ENCODE results near the gene RBP3.

Gene RBP3

GRCh38 chr10:47323636-47324296 lies 24.4 kb upstream of the RBP3 start:
- Histone ChIP-seq H3K79me2 (ENCODE audit: low read length) (no peaks in the 10 kb centered on the region), H2AFZ (ENCODE audit: low read length) (no peak overlapping the region), H3K9me2 (replicated peaks; ENCODE audit: insufficient read depth, low read length) (no peaks in the 10 kb centered on the region), H3K36me3 (replicated peaks; ENCODE audit: insufficient read depth, low read length) (no peaks in the 10 kb centered on the region), H3K4me2 (ENCODE audit: low read depth, low read length) (no peak overlapping the region), H3K27ac (ENCODE audit: low read length) (no peak overlapping the region), H3K4me1 (ENCODE audit: low read length) (no peaks in the 10 kb centered on the region), H3K9ac (ENCODE audit: low read length) (no peak overlapping the region), H3F3A (ENCODE audit: insufficient read depth, low read length) (no peaks in the 10 kb centered on the region), H3K9me3 (replicated peaks; ENCODE audit: insufficient read depth, low read length) (no peaks in the 10 kb centered on the region), H3K27me3 (replicated peaks; ENCODE audit: insufficient read depth, low read length) (no peaks in the 10 kb centered on the region), H3K4me3 (ENCODE audit: low read length) (no peak overlapping the region), H4K20me1 (ENCODE audit: insufficient read depth, low read length) (no peaks in the 10 kb centered on the region)
- no peak for DNase-seq
- no peak for TF ChIP-seq CTCF (IDR thresholded peaks at IDR 0.05; ENCODE audit: low read length)

- DNase-seq = no peak
- H3K4me1 ChIP-seq (ENCODE audit: low read length) = no peaks in the 10 kb centered on the region
- H3K27me3 ChIP-seq (replicated peaks; ENCODE audit: insufficient read depth, low read length) = no peaks in the 10 kb centered on the region
- no peak overlapping the region for H2AFZ ChIP-seq (ENCODE audit: low read length)
- no peaks in the 10 kb centered on the region for H3K79me2 ChIP-seq (ENCODE audit: low read length)
- TF ChIP-seq CTCF (IDR thresholded peaks at IDR 0.05; ENCODE audit: low read length) (no peak), EZH2phosphoT487 (IDR thresholded peaks at IDR 0.05; ENCODE audit: low read length) (no peak), EZH2 (optimal IDR thresholded peaks at IDR 0.05; ENCODE audit: low read depth, low read length) (no peak)
- no peak overlapping the region for H3K4me3 ChIP-seq (ENCODE audit: low read length)
- H3F3A ChIP-seq (ENCODE audit: insufficient read depth, low read length) = no peaks in the 10 kb centered on the region
- no peak overlapping the region for H3K27ac ChIP-seq (ENCODE audit: low read length)
- no peaks in the 10 kb centered on the region for H3K9me3 ChIP-seq (replicated peaks; ENCODE audit: insufficient read depth, low read length)
- no peaks in the 10 kb centered on the region for H3K36me3 ChIP-seq (replicated peaks; ENCODE audit: insufficient read depth, low read length)
- no peak overlapping the region for H3K9ac ChIP-seq (ENCODE audit: low read length)
- H3K4me2 ChIP-seq (ENCODE audit: low read depth, low read length) = no peak overlapping the region
- H4K20me1 ChIP-seq (ENCODE audit: insufficient read depth, low read length) = no peaks in the 10 kb centered on the region
- no peaks in the 10 kb centered on the region for H3K9me2 ChIP-seq (replicated peaks; ENCODE audit: insufficient read depth, low read length)
These were observed 22.6 kb upstream of the RBP3 start for GRCh38 chr10:47325303-47326291.

- Histone ChIP-seq H3F3A (ENCODE audit: insufficient read depth, low read length) (no peaks in the 10 kb centered on the region), H3K4me1 (ENCODE audit: low read length) (no peaks in the 10 kb centered on the region)
These were observed 21.7 kb upstream of the RBP3 start for GRCh38 chr10:47326306-47326926.

More at GRCh38 chr10:47326306-47326926, 21.7 kb upstream of the RBP3 start:
- Histone ChIP-seq H4K20me1 (ENCODE audit: insufficient read depth, low read length) (no peaks in the 10 kb centered on the region), H3K27me3 (replicated peaks; ENCODE audit: insufficient read depth, low read length) (no peaks in the 10 kb centered on the region), H3K9ac (ENCODE audit: low read length) (no peak overlapping the region), H3K4me3 (ENCODE audit: low read length) (no peak overlapping the region), H3K36me3 (replicated peaks; ENCODE audit: insufficient read depth, low read length) (no peaks in the 10 kb centered on the region), H3K9me3 (replicated peaks; ENCODE audit: insufficient read depth, low read length) (no peaks in the 10 kb centered on the region), H2AFZ (ENCODE audit: low read length) (no peak overlapping the region), H3K4me2 (ENCODE audit: low read depth, low read length) (no peak overlapping the region), H3K27ac (ENCODE audit: low read length) (no peak overlapping the region), H3K79me2 (ENCODE audit: low read length) (no peaks in the 10 kb centered on the region), H3K9me2 (replicated peaks; ENCODE audit: insufficient read depth, low read length) (no peaks in the 10 kb centered on the region)
- no peak for DNase-seq
- TF ChIP-seq CTCF (IDR thresholded peaks at IDR 0.05; ENCODE audit: low read length) (no peak), EZH2 (optimal IDR thresholded peaks at IDR 0.05; ENCODE audit: low read depth, low read length) (no peak), EZH2phosphoT487 (IDR thresholded peaks at IDR 0.05; ENCODE audit: low read length) (no peak)
